K562 (cell line): ENCODE results near the gene C19orf67. TPM values are rescaled to one million over a fixed set of nuclear protein-coding genes. Genes with fewer than 3 reads are reported as not detected.
A peak's percentile ranks its signal among the peaks of the same experiment; 100 is the strongest.

Experiments
- ARHGAP35 ChIP-seq: fragments of 450-650 bp; IDR thresholded peaks from 2 replicates; pipeline ENCODE4 v1.6.1; 2018; ENCODE audit not compliant: partially characterized antibody
- CXXC5 ChIP-seq: fragments of 250-450 bp; sonication (Bioruptor Pico); IDR thresholded peaks from 2 replicates; pipeline ENCODE4 v1.8.0; 2022; ENCODE audit warnings: inconsistent platforms, mild to moderate bottlenecking, moderate library complexity
- EZH2 ChIP-seq: IDR thresholded peaks from 2 replicates; pipeline ENCODE4 v1.6.1; 2012; ENCODE audit warnings: low read depth, mild to moderate bottlenecking, inconsistent platforms, low read length, borderline replicate concordance
- IFI16 ChIP-seq: fragments of 250-450 bp; sonication (Bioruptor Pico); IDR thresholded peaks from 2 replicates; pipeline ENCODE4 v2.1.2; 2022; ENCODE audit warnings: mild to moderate bottlenecking, inconsistent platforms
- JUNB ChIP-seq: fragments of 450-650 bp; formaldehyde crosslinking; conservative IDR thresholded peaks from 2 replicates; pipeline ENCODE4 v1.4.0; 2020; ENCODE audit warnings: mild to moderate bottlenecking
- KLF1 ChIP-seq: fragments of 450-650 bp; IDR thresholded peaks from 2 replicates; pipeline ENCODE4 v1.6.1; 2016; ENCODE audit warnings: missing genetic modification characterization, missing compliant biosample characterization
- LCOR ChIP-seq: sonication (generic); formaldehyde crosslinking; IDR thresholded peaks from 2 replicates; pipeline ENCODE4 v1.8.0; 2022; ENCODE audit warnings: mild to moderate bottlenecking, missing genetic modification reagents
- NELFE ChIP-seq: IDR thresholded peaks from 2 replicates; pipeline ENCODE4 v1.6.1; 2011; ENCODE audit warnings: mild to moderate bottlenecking; ENCODE audit not compliant: insufficient read depth, insufficient read length
- PHB2 ChIP-seq: fragments of 450-650 bp; IDR thresholded peaks from 2 replicates; pipeline ENCODE4 v1.6.1; 2017; ENCODE audit warnings: low read depth
- SUPT5H ChIP-seq: fragments of 450-650 bp; IDR thresholded peaks from 2 replicates; pipeline ENCODE4 v1.6.1; 2016
- TRIM24 ChIP-seq, 2 experiments: fragments of 450-650 bp; IDR thresholded peaks; 2 replicates each; pipeline ENCODE4 v1.6.1; 2016
- ZNF3 ChIP-seq: fragments of 250-450 bp; sonication (Bioruptor Pico); IDR thresholded peaks from 2 replicates; pipeline ENCODE4 v1.5.0; 2021; ENCODE audit warnings: mild to moderate bottlenecking, moderate library complexity
- ZNF347 ChIP-seq: fragments of 450-650 bp; formaldehyde crosslinking; IDR thresholded peaks from 2 replicates; pipeline ENCODE4 v1.4.0; 2020; ENCODE audit warnings: low read depth, mild to moderate bottlenecking, moderate library complexity
- ZNF75A ChIP-seq: fragments of 450-650 bp; formaldehyde crosslinking; IDR thresholded peaks from 2 replicates; pipeline ENCODE4 v1.4.0; 2020; ENCODE audit warnings: mild to moderate bottlenecking
- polyA plus RNA-seq, 8 experiments: library from polyadenylated mRNA; depleted of rRNA in 4 of 8; stranded (reverse) in 5 of 8; unstranded in 3 of 8; fragments of >200 nt; fragmentation: Nextera tagmentation in 2 of 8; fragmentation: Illumina TruSeq in 1 of 8; extraction: Ambion mirVana in 2 of 8; extraction: Trizol in 1 of 8; gene quantifications; 2 replicates each; pipeline versions ENCODE4 v1.2.1 to v1.2.3, GENCODE V29; 2011 to 2014; ENCODE audit warnings: inconsistent platforms in 1 of 8, missing spikeins in 1 of 8
- total RNA-seq, 7 experiments: library from RNA; depleted of rRNA in 6 of 7; stranded (reverse); fragments of >200 nt in 6 of 7; fragmentation: Illumina TruSeq in 2 of 7; extraction: Trizol in 2 of 7; gene quantifications; 2 replicates each; pipeline versions ENCODE4 v1.2.1 to v1.2.3, GENCODE V29; 2011 to 2021; ENCODE audit warnings: low replicate concordance in 1 of 7
- TF ChIP-seq, protein P1 (sequence below): sonication (generic); formaldehyde crosslinking; IDR thresholded peaks from 2 replicates; pipeline ENCODE4 v1.8.0; 2022; ENCODE audit warnings: mild to moderate bottlenecking, missing genetic modification reagents
- TF ChIP-seq, protein P2 (sequence below): IDR thresholded peaks from 2 replicates; pipeline ENCODE4 v1.6.1; 2012; ENCODE audit warnings: low read depth, low read length, improper control_type of control experiment, borderline replicate concordance
- TF ChIP-seq, protein P3 (sequence below): fragments of 450-650 bp; IDR thresholded peaks from 2 replicates; pipeline ENCODE4 v1.6.1; 2016; ENCODE audit warnings: antibody characterized with exemption

C19orf67 gene
- total and polyA plus RNA-seq, 9 of the 15 experiments (the other 6 are each of a cell fraction or from before 2014, with no cell fraction given): 0.29 to 1.8 (median 0.51) TPM; not detected in 3

GRCh38 chr19:14073925-14074838 lies 11.4 kb downstream of the C19orf67 start (continued):
- TF ChIP-seq, protein P1, sequence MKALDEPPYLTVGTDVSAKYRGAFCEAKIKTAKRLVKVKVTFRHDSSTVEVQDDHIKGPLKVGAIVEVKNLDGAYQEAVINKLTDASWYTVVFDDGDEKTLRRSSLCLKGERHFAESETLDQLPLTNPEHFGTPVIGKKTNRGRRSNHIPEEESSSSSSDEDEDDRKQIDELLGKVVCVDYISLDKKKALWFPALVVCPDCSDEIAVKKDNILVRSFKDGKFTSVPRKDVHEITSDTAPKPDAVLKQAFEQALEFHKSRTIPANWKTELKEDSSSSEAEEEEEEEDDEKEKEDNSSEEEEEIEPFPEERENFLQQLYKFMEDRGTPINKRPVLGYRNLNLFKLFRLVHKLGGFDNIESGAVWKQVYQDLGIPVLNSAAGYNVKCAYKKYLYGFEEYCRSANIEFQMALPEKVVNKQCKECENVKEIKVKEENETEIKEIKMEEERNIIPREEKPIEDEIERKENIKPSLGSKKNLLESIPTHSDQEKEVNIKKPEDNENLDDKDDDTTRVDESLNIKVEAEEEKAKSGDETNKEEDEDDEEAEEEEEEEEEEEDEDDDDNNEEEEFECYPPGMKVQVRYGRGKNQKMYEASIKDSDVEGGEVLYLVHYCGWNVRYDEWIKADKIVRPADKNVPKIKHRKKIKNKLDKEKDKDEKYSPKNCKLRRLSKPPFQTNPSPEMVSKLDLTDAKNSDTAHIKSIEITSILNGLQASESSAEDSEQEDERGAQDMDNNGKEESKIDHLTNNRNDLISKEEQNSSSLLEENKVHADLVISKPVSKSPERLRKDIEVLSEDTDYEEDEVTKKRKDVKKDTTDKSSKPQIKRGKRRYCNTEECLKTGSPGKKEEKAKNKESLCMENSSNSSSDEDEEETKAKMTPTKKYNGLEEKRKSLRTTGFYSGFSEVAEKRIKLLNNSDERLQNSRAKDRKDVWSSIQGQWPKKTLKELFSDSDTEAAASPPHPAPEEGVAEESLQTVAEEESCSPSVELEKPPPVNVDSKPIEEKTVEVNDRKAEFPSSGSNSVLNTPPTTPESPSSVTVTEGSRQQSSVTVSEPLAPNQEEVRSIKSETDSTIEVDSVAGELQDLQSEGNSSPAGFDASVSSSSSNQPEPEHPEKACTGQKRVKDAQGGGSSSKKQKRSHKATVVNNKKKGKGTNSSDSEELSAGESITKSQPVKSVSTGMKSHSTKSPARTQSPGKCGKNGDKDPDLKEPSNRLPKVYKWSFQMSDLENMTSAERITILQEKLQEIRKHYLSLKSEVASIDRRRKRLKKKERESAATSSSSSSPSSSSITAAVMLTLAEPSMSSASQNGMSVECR (CRISPR knock-in tag): peak; percentile 1; the same call in 1 of the 2 replicates
- TF ChIP-seq, protein P2, sequence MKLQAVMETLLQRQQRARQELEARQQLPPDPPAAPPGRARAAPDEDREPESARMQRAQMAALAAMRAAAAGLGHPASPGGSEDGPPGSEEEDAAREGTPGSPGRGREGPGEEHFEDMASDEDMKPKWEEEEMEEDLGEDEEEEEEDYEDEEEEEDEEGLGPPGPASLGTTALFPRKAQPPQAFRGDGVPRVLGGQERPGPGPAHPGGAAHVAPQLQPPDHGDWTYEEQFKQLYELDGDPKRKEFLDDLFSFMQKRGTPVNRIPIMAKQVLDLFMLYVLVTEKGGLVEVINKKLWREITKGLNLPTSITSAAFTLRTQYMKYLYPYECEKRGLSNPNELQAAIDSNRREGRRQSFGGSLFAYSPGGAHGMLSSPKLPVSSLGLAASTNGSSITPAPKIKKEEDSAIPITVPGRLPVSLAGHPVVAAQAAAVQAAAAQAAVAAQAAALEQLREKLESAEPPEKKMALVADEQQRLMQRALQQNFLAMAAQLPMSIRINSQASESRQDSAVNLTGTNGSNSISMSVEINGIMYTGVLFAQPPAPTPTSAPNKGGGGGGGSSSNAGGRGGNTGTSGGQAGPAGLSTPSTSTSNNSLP: no peak
- TF ChIP-seq EZH2: no peak
- no peak for TF ChIP-seq JUNB (CRISPR knock-in tag)
- no peak for TF ChIP-seq ZNF347 (CRISPR knock-in tag)
- TF ChIP-seq KLF1 (tag): peak; percentile 90
- TF ChIP-seq ARHGAP35: no peak
- no peak for TF ChIP-seq ZNF3 (CRISPR knock-in tag)
- no peak for TF ChIP-seq TRIM24 (IDR thresholded peaks at IDR 0.05)
- TF ChIP-seq, protein P3, sequence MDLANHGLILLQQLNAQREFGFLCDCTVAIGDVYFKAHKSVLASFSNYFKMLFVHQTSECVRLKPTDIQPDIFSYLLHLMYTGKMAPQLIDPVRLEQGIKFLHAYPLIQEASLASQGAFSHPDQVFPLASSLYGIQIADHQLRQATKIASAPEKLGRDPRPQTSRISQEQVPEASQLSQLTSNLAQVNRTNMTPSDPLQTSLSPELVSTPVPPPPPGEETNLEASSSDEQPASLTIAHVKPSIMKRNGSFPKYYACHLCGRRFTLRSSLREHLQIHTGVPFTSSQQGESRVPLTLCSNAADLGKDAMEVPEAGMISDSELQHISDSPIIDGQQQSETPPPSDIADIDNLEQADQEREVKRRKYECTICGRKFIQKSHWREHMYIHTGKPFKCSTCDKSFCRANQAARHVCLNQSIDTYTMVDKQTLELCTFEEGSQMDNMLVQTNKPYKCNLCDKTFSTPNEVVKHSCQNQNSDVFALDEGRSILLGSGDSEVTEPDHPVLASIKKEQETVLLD: peak; percentile 49; the same call in 1 of the 2 replicates
- no peak for TF ChIP-seq IFI16 (CRISPR knock-in tag)
- TF ChIP-seq LCOR: 0 out of 2 replicates have a peak, but pooled peaks have one; percentile 18
- no peak for TF ChIP-seq SUPT5H
- no peak for TF ChIP-seq PHB2
- TF ChIP-seq CXXC5: no peak
- TF ChIP-seq ZNF75A (CRISPR knock-in tag): no peak
- TF ChIP-seq NELFE: no peak
